Measurements from ENCODE around the gene MYL10.

DNA sequence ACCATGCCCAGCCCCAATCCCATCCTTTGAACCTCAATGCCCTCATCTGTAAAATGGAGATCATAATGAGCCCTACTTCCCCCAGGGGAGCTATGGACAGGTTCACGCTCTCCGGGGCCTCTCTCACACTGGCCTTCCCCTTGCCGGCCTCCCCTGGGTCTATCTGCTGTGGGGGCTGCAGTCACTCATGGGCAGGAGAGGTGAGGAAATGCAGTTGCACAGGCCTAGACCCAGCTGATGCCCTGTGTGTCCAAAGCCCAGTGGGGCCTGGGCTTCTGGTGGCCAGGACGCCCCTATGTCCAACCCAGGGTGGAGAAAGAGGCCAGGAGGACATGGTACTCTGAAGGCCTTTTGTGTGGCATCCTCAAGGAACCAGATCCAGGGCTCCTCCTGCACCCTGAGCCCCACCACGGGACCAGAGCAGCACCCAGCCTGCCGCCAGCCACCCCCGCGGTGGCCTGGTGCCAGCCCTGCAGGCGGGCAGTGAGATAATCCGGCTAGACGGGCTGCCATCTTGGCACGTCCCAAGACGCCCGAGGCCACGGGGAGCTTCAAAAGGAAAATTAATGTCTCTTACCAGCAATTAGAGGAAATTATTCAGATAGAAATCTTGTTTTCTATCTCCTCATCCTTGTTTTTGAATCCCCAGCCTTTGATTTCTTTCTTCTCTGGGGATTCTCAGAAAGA lies 39.0 kb downstream of the MYL10 start:
- TF ChIP-seq, protein P1, sequence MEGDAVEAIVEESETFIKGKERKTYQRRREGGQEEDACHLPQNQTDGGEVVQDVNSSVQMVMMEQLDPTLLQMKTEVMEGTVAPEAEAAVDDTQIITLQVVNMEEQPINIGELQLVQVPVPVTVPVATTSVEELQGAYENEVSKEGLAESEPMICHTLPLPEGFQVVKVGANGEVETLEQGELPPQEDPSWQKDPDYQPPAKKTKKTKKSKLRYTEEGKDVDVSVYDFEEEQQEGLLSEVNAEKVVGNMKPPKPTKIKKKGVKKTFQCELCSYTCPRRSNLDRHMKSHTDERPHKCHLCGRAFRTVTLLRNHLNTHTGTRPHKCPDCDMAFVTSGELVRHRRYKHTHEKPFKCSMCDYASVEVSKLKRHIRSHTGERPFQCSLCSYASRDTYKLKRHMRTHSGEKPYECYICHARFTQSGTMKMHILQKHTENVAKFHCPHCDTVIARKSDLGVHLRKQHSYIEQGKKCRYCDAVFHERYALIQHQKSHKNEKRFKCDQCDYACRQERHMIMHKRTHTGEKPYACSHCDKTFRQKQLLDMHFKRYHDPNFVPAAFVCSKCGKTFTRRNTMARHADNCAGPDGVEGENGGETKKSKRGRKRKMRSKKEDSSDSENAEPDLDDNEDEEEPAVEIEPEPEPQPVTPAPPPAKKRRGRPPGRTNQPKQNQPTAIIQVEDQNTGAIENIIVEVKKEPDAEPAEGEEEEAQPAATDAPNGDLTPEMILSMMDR (IDR thresholded peaks at IDR 0.05) = no peak
- no peak for TF ChIP-seq POLR2AphosphoS5 (IDR thresholded peaks at IDR 0.05; ENCODE audit: low read depth, low read length)
- no peak for TF ChIP-seq FOXJ3 (CRISPR knock-in tag; IDR thresholded peaks at IDR 0.05)
